Activated CD4-positive, alpha-beta T cell treated with anti-CD3 and anti-CD28 coated beads, Interleukin-2, amount 50 U/mL, for 24 hours (primary cell): ENCODE data around the gene POLR3E.
"Not testable (repeated sequence)": the region's sequence is repeated elsewhere in the genome, so short reads cannot be mapped to it uniquely, and the experiment has no call there.

Experiments
- DNase-seq, 2 donors: peaks; one replicate each; pipeline ENCODE4 v3.0.0-alpha.2; 2020; ENCODE audit warnings: low read depth in 1 of 2, low spot score in 1 of 2

The POLR3E gene

GRCh38 chr16:22359679-22360078 lies 62.5 kb downstream of the POLR3E start:
- no peak for DNase-seq

- DNase-seq = no peak
Observed at GRCh38 chr16:22360963-22361659, 63.9 kb downstream of the POLR3E start.

- no peak for DNase-seq
Observed at GRCh38 chr16:22364241-22364640, 67.0 kb downstream of the POLR3E start.

GRCh38 chr16:22366371-22366770 lies 69.2 kb downstream of the POLR3E start:
- DNase-seq = no peak

GRCh38 chr16:22366889-22367288 lies 69.7 kb downstream of the POLR3E start:
- DNase-seq = no peak

GRCh38 chr16:22368200-22368826 lies 71.1 kb downstream of the POLR3E start:
- not testable (repeated sequence) for DNase-seq

- no peak for DNase-seq
Observed at GRCh38 chr16:22369221-22369811, 72.1 kb downstream of the POLR3E start.

- no peak for DNase-seq
Observed at GRCh38 chr16:22370038-22370820, 73.0 kb downstream of the POLR3E start.

GRCh38 chr16:22372882-22373661 lies 75.9 kb downstream of the POLR3E start:
- DNase-seq = no peak

GRCh38 chr16:22373662-22374310 lies 76.6 kb downstream of the POLR3E start:
- peak in 1 of 2 donors; percentile 19 for DNase-seq

- DNase-seq = peak; percentile 89 to 97
Observed at GRCh38 chr16:22374311-22375116, 77.3 kb downstream of the POLR3E start, which contains the start of gene CDR2. TSS of gene CDR2 (minus strand) at chr16:22374619. CDS start at chr16:22374309, 310 bp downstream.

- no peak for DNase-seq
Observed at GRCh38 chr16:22375117-22375962, 78.1 kb downstream of the POLR3E start.

GRCh38 chr16:22375963-22376640 lies 78.9 kb downstream of the POLR3E start:
- DNase-seq = no peak

GRCh38 chr16:22379656-22380055 lies 82.4 kb downstream of the POLR3E start:
- no peak for DNase-seq

- DNase-seq = no peak
Observed at GRCh38 chr16:22380529-22380928, 83.3 kb downstream of the POLR3E start.

- DNase-seq = no peak
Observed at GRCh38 chr16:22381392-22381791, 84.2 kb downstream of the POLR3E start.

- DNase-seq = no peak
Observed at GRCh38 chr16:22383827-22384226, 86.6 kb downstream of the POLR3E start.
